Small intestine (tissue), 7 donors: Measurements from ENCODE around the gene LPCAT3. TPM values are rescaled to one million over a fixed set of nuclear protein-coding genes. Genes with fewer than 3 reads are reported as not detected.
"Not testable (repeated sequence)": the region's sequence is repeated elsewhere in the genome, so short reads cannot be mapped to it uniquely, and the experiment has no call there.

Source experiments
- DNase-seq, 2 donors: peaks; one replicate each; pipeline versions ENCODE4 v3.0.0 to v3.0.0-alpha.2; 2013
- FAIRE-seq: peaks from 2 replicates; lab custom pipeline; 2012; peaks lifted over from hg19 to GRCh38; lab: Jason Lieb, UNC
- H3K27ac ChIP-seq, 3 donors: one replicate each; pipeline ENCODE4 v1.5.1; 2013; ENCODE audit warnings: low read length in 2 of 3, mild to moderate bottlenecking in 2 of 3, control low read depth in 1 of 3, inconsistent platforms in 1 of 3, low read depth in 1 of 3, moderate library complexity in 1 of 3
- H3K27me3 ChIP-seq, 3 donors: one replicate each; pipeline ENCODE4 v1.6.1; 2013; ENCODE audit warnings: low read length in 3 of 3, inconsistent platforms in 1 of 3; ENCODE audit not compliant: control insufficient read depth in 3 of 3, insufficient read depth in 3 of 3
- H3K36me3 ChIP-seq, 3 donors: one replicate each; pipeline ENCODE4 v1.6.1; 2013; ENCODE audit warnings: low read length in 3 of 3, inconsistent platforms in 1 of 3, low read depth in 1 of 3, mild to moderate bottlenecking in 1 of 3, moderate library complexity in 1 of 3; ENCODE audit not compliant: control insufficient read depth in 3 of 3, insufficient read depth in 2 of 3
- H3K4me1 ChIP-seq, 3 donors: one replicate each; pipeline ENCODE4 v1.6.1; 2013; ENCODE audit warnings: low read length in 2 of 3, inconsistent platforms in 1 of 3, low read depth in 1 of 3, mild to moderate bottlenecking in 1 of 3, moderate library complexity in 1 of 3; ENCODE audit not compliant: control insufficient read depth in 3 of 3, insufficient read depth in 2 of 3
- H3K4me3 ChIP-seq, 3 donors: one replicate each; pipeline ENCODE4 v1.5.1; 2013; ENCODE audit warnings: low read length in 3 of 3, control low read depth in 1 of 3, inconsistent platforms in 1 of 3, low read depth in 1 of 3, mild to moderate bottlenecking in 1 of 3, moderate library complexity in 1 of 3
- H3K9me3 ChIP-seq, 2 donors: one replicate each; pipeline ENCODE4 v1.6.1; 2013; ENCODE audit warnings: low read depth in 1 of 2, low read length in 1 of 2; ENCODE audit not compliant: control insufficient read depth in 2 of 2, insufficient read depth in 1 of 2
- WGBS, 3 donors: extraction: QIAGEN DNeasy Blood & Tissue Kit; methylation state at CpG; one replicate each; pipeline ENCODE4 v1.1.7; 2013; 5-methylcytosine and 5-hydroxymethylcytosine counted together
- polyA plus RNA-seq, 4 donors: library from polyadenylated mRNA; stranded (reverse) in 3 of 4; unstranded in 1 of 4; fragments of 200-250 nt in 3 of 4; fragments of 120-200 nt in 1 of 4; gene quantifications; one replicate each; pipeline versions ENCODE4 v1.2.1 to v1.2.3, GENCODE V29; 2013
- donor health status: healthy with polysubstance abuse.
- donor health status: control.
- donor health status: control.
- donor health status: Bipolar disorder and iron deficiency.
- donor health status: healthy.

The LPCAT3 gene
- polyA plus RNA-seq, 4 donors = 67.8 to 95.9 (median 77.3) TPM

DNA sequence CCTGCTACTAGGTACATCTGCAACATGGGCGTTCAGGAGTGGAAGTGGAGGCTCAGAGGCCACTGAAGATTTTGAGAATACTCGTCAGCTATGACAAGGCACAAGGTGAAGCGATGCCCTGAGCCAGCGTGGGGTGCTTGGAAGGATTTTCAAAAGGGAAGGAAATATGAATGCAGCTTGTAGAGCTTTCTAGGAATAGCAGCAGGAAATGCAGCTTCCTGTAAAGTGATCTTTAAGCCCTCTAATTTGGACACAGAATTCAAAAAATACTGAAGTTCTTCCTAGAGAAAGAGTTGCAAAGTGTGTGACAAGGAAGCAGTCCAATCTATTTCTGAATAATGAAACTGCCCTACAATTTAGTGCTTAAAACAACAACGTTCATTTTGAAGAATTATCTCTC, 29.0 kb upstream of the LPCAT3 start:
- no peak overlapping the region for H3K27ac ChIP-seq
- DNase-seq = no peak
- H3K36me3 ChIP-seq = no peaks in the 10 kb centered on the region
- H3K4me1 ChIP-seq = no peaks in the 10 kb centered on the region
- FAIRE-seq = no peak
- 57 to 72% (median 65%) methylated on average over 5 of the region's 5 CpGs for WGBS, 3 donors
- H3K9me3 ChIP-seq = no peaks in the 10 kb centered on the region
- peaks cover 0 to 4% (median 0%) of the 10 kb centered on the region in 3 donors for H3K27me3 ChIP-seq
- H3K4me3 ChIP-seq = no peak overlapping the region

DNA sequence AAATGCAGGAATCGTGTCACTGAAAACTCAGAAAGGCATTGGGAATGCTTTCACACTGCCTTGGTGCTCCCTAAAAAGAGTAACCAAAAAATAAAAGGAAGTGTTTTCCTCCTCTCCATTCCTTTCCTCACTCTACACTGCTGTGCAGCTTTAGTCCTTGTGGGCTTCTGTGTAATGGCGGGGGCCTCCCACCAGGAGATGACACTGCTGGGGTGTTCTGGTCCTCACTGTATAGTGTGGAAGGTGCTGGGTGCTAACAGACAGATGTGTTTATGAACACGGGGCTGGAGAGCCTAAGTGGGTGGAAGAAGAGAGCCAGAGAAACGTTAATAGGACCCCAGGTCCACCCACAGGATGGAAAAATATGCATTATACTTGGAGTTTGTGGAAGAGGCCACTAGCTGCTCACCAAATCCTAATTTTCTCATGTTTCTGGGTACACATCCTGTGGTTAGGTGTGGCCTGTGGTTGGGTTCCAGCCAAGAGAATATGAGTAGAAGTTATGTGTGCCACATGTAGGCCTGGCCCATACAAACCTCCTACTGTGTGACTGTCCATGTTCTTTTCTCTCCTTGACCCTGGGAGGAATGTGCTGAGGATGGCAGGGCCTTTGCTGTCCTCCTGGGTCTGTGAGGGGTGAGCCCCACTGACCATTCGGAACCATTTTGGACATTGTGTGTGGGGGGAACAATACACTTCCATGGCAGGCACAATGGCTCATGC, 28.3 kb upstream of the LPCAT3 start:
- 78 to 81% (median 80%) methylated on average over 5 of the region's 5 CpGs for WGBS, 3 donors

DNA sequence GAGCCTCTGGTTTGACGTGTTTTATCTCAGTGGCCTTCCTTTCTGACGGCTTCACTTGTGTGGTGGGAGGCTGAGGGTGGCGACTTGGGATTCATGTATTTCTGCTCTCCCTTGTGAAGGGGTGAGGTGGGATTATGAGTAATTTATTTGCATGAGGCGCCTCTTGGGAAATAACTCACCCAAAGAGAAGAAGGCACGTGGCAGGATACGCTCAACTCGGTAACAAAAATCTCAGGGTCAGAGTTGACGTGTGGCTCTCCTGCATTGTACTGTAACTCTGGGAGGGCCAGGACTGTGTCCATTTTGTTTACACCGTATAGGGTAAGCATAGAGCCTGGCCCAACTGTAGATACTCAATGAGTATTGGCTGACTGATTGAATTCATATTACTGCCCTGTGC, 27.6 kb upstream of the LPCAT3 start:
- FAIRE-seq = no peak
- no peaks in the 10 kb centered on the region for H3K27me3 ChIP-seq
- no peak overlapping the region for H3K27ac ChIP-seq
- H3K9me3 ChIP-seq = no peaks in the 10 kb centered on the region
- DNase-seq = no peak
- no peaks in the 10 kb centered on the region for H3K36me3 ChIP-seq
- H3K4me1 ChIP-seq = no peaks in the 10 kb centered on the region
- no peak overlapping the region for H3K4me3 ChIP-seq
- 87 to 92% (median 90%) methylated on average over 9 of the region's 9 CpGs for WGBS, 3 donors

More for the DNA sequence above, 28.3 kb upstream of the LPCAT3 start:
- DNase-seq (no peak), FAIRE-seq (no peak)
- Histone ChIP-seq H3K9me3 (no peaks in the 10 kb centered on the region), H3K4me3 (no peak overlapping the region), H3K4me1 (no peaks in the 10 kb centered on the region), H3K36me3 (no peaks in the 10 kb centered on the region), H3K27me3 (no peaks in the 10 kb centered on the region), H3K27ac (no peak overlapping the region)

DNA sequence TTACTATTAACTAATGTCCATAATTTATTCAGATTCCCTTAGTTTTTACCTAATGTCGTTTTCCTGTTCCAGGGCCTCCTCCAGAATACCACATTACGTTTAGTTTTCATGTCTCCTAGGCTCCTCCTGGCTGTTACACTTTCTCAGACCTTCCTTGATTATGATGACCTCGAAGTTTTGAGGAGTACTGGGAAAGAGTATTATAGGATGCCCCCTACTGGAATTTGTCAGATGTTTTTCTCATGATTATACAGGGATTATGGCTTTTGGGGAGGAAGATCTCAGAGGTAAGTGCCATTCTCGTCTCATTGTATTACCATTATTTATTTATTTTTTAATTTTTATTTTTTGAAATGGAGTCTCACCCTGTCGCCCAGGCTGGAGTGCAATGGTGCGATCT, 24.6 kb upstream of the LPCAT3 start:
- DNase-seq (peak; percentile 56 to 78), FAIRE-seq (no peak)
- no peak overlapping the region for H3K27ac ChIP-seq
- no peaks in the 10 kb centered on the region for H3K4me1 ChIP-seq
- WGBS, 3 donors = 32 to 43% (median 35%) methylated on average over 6 of the region's 6 CpGs
- H3K36me3 ChIP-seq = no peaks in the 10 kb centered on the region
- H3K9me3 ChIP-seq = no peaks in the 10 kb centered on the region
- H3K27me3 ChIP-seq = no peaks in the 10 kb centered on the region
- no peak overlapping the region for H3K4me3 ChIP-seq

DNA sequence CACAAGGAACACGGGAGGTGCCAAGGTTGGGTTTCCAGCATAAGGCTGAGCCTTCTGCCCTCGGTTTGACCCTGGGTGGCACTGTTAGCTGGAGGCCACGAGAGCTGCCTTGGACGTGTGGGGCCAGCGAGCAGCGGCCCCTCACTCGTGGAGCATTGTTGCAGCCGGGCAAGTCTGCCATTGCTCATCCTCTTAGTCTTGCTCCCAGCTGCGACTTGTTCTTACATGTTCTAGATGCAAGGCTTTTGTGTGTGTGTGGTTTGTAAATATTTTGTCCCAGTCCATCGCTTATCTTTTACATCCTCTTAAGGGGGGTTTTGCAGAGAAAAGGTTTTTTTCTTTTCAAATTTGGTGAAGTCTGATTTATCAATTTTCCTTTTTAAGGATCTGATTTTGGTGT, 21.1 kb upstream of the LPCAT3 start:
- no peaks in the 10 kb centered on the region for H3K4me1 ChIP-seq
- 75 to 86% (median 84%) methylated on average over 10 of the region's 10 CpGs for WGBS, 3 donors
- H3K27me3 ChIP-seq = peaks cover 0 to 1% (median 0%) of the 10 kb centered on the region in 3 donors
- FAIRE-seq (no peak), DNase-seq (no peak)
- H3K36me3 ChIP-seq = no peaks in the 10 kb centered on the region
- no peak overlapping the region for H3K4me3 ChIP-seq
- H3K27ac ChIP-seq = no peak overlapping the region
- no peaks in the 10 kb centered on the region for H3K9me3 ChIP-seq

DNA sequence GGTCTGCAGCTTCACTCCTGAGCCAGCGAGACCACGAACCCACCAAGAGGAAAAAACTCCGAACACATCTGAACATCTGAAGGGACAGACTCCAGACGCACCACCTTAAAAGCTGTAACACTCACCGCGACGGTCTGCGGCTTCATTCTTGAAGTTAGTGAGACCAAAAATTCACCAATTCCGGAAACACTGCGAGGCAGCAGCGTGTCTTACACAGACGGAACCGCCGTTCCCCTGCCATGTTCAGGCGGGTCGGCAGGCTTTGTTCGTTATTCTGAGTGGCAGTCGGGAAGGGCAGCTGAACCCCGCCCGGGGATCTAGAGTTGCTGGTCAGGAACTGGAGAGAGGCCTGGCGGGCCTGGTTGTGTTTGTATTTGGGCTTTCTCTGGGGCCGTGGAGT, 20.3 kb upstream of the LPCAT3 start:
- no peaks in the 10 kb centered on the region for H3K36me3 ChIP-seq
- FAIRE-seq = no peak

DNA sequence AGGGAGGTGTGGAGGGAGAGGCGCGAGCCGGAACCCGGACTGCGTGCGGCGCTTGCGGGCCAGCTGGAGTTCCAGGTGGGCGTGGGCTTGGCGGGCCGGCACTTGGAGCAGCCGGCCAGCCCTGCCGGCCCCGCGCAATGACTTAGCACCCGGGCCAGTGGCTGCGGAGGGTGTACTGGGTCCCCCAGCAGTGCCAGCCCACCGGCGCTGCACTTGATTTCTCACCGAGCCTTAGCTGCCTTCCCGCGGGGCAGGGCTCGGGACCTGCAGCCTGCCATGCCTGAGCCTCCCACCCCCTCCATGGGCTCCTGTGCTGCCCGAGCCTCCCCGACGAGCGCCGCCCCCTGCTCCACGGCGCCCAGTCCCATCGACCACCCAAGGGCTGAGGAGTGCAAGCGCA, 19.1 kb upstream of the LPCAT3 start:
- WGBS, 3 donors = 94 to 98% (median 95%) methylated on average over 13 to 32 of the region's 32 CpGs
- not testable (repeated sequence) for H3K4me1 ChIP-seq, H3K9me3 ChIP-seq, H3K27me3 ChIP-seq, H3K4me3 ChIP-seq, H3K27ac ChIP-seq, FAIRE-seq, DNase-seq, H3K36me3 ChIP-seq

More for the DNA sequence above, 20.3 kb upstream of the LPCAT3 start:
- peaks cover 0 to 3% (median 0%) of the 10 kb centered on the region in 3 donors for H3K27me3 ChIP-seq
- 94 to 97% (median 94%) methylated on average over 22 of the region's 22 CpGs for WGBS, 3 donors
- H3K9me3 ChIP-seq = no peaks in the 10 kb centered on the region
- H3K27ac ChIP-seq = no peak overlapping the region
- no peak overlapping the region for H3K4me3 ChIP-seq
- no peaks in the 10 kb centered on the region for H3K4me1 ChIP-seq
- DNase-seq = no peak

DNA sequence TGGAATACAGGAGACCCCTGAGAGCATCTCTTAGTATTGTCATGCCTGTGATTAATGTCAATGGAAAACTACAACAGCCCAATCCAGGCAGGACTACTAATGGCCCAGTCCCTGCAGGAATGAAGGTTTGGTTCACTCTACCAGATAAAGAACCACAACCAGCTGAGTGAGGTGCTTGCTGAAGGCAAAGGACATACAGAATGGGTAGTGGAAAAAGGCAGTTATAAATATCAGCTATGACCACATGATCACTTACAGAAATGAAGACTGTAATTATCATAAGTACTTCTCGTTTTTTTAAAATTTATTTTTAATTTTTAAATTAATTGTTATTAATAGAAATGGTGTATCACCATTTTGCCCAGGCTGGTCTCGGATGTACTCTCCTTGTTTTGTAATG, 17.2 kb upstream of the LPCAT3 start:
- WGBS, 3 donors = 68 to 85% (median 70%) methylated on average over 2 of the region's 2 CpGs
- Histone ChIP-seq H3K27me3 (peaks cover 0 to 3% (median 0%) of the 10 kb centered on the region in 3 donors), H3K4me1 (no peaks in the 10 kb centered on the region), H3K9me3 (no peaks in the 10 kb centered on the region), H3K27ac (no peak overlapping the region), H3K36me3 (no peaks in the 10 kb centered on the region), H3K4me3 (no peak overlapping the region)
- FAIRE-seq (no peak), DNase-seq (no peak)

DNA sequence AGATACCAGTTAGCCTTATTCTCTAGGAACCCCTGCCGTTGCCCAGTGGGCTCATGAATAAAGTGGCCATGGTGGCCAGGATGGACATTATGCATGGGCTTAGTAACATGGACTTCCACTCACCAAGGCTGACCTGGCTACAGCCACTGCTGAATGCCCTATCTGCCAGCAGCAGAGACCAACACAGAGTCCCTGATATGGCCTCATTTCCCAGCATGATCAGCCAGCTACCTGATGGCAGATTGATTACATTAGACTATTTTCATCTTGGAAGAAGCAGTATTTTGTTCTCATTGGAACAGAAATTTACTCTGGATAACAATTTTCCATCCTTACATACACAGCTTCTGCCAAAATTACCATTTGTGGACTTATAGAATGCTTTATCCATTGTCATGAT, 16.2 kb upstream of the LPCAT3 start:
- Histone ChIP-seq H3K27me3 (peaks cover 0 to 3% (median 0%) of the 10 kb centered on the region in 3 donors), H3K9me3 (no peaks in the 10 kb centered on the region), H3K4me1 (no peaks in the 10 kb centered on the region), H3K36me3 (no peaks in the 10 kb centered on the region), H3K4me3 (no peak overlapping the region), H3K27ac (no peak overlapping the region)
- DNase-seq = no peak
- WGBS, 3 donors = 78 to 83% (median 81%) methylated on average over 1 of the region's 1 CpG
- no peak for FAIRE-seq
